GM19397 (cell line): ENCODE data around the gene MIA.
"Not testable (repeated sequence)": the region's sequence is repeated elsewhere in the genome, so short reads cannot be mapped to it uniquely, and the experiment has no call there.

Experiments used
- ATAC-seq: cut with Tn5 transposase; IDR thresholded peaks from one replicate; pipeline ENCODE4 v1.9.1; 2021; ENCODE audit warnings: mild to moderate bottlenecking, moderate library complexity; ENCODE audit not compliant: unreplicated experiment

Gene MIA

DNA sequence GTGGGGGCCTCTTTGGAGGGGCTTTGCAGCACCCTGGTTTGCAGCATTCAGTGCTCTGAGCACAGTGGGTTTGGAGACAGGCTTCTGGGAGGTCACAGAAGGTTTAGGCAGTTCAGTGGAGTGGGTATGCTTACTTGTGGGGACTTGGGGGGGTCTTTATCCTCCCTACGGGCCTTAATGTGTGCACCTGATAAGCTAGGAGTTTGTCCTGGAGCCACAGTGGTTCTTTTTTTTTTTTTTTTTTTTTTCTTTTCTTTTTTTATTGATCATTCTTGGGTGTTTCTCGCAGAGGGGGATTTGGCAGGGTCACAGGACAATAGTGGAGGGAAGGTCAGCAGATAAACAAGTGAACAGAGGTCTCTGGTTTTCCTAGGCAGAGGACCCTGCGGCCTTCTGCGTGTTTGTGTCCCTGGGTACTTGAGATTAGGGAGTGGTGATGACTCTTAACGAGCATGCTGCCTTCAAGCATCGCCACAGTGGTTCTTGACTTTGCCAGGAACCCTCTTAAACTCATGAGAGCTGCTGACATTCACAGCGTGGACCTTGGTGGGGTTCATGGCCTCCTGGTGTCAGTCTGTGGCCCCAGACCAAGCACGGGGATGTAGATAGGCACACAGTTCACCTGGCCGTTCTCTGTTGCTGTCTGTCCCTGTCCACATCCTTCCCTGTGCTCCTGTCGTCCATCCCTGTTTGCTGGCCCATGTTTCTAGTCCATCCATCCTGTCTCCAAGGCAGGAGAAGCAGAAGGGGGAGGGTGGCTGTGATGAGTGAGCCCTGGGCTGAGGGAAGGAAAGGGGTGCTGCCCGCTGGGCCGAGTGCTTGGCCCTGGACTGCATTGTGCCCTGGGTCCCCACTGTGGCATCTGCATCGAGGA is 26.3 kb downstream of the MIA start:
- ATAC-seq: no peak

DNA sequence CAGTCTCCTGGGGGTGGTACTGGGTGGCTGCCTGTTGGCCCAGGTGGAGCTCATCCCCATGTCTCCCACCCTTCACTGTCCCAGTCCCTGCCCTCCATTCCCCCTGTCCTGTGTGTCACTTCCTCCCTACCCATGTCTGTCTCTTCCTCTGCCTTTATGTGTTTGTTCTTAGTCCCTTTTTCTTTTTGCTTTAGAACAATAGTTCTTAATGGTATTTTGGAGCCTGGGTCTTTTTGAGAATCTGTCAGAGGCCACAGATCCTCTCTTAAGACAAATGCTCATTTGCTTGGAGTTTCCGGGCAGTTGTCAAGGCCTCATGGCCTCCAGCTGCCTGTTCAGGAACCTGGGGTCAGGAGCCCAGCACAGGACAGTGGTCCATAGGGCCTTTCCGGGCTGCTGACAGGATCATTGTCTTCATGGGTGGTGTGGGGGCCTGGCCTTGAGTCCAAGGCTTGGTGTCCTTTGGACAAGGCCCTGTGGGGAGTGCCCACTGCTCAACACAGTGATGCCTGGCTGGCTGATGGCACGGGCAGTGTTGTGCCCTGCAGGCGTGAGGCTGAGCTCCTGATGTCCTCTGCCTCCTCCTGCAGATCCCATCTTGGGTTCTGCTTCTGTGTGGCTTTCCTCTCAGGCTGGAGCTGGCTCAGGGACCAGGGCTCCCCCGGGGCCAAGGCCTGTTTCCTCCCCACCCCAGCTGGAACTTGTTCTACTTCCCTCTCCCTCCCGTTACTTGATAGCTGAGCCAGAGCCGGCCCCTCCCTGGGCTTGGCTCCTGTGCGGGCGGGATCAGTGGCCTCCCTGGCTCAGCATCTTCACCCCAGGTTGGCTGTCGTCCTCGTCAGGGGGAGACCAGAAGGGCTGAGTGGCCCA is 27.2 kb downstream of the MIA start:
- no peak for ATAC-seq

DNA sequence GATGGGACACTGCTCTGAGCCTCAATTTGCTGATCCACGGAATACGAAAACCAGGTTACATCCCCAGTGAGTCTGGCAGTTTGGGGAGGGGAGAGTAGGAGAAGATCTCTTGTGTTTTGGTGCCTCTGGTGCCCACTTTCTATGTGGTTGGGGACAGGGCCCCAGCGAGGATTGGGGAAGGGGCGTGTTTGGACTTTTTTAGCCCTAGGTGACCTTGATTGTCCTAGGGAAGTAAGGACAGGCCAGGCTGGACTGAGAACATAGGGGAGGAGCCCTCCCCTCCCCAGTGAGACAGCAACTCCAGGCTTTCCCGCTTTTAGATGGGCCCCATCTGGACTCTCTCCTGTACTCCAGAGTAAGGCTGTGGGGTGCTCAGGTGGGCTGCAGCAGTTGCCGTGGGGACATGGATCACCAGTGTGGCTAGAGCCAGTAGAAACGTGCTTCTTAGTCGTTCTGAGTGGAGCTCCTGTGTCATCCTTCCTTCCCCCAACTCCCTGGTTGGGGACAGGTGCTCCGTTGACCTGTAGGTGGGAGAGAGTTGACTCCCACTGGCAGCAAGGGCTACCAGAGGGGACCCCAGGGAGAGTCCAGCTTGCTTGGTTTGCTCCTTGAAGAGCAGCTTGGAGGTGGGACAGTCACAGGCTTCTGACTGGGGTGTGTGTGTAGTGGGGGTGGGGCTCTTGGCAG is 28.0 kb downstream of the MIA start:
- ATAC-seq: no peak

DNA sequence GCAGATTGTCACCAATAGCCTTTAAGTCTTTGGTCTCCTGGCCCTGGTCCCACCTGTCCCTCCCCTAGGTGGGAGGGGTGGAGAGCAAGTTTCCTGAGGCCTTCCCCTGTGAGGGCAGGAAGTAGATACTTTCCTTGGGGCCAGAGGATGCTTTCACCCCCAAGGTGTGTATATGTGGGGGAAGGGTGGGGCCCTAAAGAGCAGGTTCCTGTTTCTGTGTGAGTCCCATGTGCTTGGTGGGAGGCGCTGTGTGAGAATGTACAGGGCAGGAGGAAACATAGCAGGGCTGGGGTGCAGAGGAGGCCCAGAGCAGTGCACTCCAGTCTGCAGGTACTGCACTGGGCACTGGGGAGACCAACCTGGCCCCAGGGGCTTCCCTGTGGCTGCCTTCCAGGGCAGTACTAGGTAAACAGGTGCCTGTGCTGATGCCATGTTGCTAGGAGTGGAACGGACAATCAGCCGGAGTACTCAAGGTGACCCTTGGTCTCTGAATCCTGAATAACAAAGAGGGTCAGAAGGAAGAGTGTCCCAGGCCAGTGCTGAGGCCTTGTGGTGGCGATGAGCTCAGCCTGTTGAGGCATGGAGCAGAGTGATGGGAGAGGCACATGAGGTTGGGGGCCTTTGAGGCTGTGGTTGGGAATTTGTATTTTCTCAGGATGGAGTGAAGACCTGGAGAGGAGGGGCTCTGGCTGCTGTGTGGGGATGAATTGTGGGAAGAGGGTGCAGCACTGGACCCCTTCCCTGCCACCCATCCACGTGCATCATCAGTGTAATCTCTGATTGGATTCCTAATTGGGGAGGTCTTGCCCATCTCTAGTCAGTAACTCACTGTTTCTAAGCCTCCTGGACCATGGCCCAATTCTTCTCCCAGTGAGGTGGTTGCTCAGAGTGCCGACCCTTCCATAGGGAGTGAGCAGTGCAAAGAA is 28.8 kb downstream of the MIA start:
- no peak for ATAC-seq

DNA sequence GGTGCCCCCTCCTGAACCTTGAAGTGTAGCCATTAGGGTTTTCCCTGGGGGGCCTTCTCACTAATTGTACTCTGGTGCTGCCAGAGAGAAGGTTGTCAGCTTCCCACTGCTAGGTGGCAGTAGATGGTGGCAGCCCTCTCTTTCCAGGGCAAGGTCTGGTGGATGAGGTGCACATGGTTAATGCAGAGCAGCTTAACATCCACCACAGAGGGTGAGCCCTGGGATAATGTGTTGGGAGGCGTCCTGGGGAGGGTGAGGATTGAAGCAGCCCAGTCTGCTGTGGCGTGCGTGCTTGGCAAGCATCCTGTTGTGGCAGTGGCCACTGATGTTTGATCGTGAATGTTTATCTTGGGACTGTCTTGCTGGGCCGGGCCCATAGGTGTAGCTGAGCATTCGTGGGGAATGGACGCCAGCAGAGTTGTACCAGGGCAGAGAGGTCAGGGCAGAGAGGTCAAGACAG is 29.5 kb downstream of the MIA start:
- no peak for ATAC-seq

DNA sequence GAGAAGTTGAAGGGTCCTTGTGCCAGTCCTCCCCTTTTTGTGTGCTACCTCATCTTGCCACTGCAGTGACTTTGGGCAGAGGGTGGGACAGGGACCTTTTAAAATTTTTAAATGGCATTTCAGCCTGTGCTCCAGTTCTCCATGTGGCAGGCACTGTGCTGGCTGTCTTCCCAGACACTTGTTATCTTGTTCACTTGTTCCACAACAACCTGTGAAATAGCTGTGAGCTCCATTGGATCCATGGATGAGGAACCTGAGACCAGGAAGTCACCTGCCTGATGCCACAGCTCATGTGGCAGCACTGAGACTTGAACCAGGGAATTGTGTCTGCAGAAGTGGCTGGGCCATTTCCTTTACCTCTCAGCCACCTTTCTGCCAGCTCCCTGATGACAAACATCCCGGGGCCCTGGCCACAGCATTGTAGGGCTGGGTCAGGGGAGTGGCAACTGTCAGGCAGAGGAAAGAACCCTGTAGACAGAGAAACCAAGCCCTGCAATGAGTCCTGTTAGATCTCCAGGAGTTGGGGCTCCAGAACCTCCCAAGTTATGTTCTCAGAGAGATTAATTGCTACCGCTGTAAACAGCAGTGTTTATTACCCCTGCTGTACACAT is 30.0 kb downstream of the MIA start:
- no peak for ATAC-seq

DNA sequence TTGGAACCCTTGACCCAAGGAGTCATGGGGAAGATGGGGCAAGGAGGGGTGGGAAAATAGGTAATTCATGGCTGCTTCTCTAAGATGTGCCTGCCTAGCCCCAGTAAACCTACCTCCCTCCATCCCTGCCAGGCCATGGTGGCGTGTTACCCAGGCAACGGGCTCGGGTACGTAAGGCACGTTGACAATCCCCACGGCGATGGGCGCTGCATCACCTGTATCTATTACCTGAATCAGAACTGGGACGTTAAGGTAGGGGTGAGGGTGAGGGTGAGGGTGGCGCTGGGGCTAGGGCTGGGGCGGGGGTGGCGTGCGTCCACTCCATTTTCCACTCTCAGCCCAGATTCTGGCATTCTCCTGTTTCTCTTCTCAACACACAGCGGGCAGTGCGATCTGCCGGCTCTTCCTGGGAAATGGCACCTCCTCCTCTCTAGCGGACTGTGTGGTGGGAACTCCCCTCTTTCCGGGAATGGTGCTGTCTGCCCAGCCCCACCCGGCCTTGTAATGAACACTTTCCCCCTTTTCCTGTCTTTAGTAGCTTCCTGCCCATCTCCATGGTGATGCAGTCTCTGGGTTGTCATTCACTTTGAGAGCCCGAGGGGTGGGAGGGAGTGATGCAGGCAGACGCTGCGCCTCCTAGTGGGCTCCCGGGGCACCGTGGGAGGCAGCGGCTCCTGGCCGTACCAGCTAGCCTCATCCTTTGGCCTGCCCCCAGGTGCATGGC is 31.3 kb downstream of the MIA start:
- peak; percentile 38 for ATAC-seq

DNA sequence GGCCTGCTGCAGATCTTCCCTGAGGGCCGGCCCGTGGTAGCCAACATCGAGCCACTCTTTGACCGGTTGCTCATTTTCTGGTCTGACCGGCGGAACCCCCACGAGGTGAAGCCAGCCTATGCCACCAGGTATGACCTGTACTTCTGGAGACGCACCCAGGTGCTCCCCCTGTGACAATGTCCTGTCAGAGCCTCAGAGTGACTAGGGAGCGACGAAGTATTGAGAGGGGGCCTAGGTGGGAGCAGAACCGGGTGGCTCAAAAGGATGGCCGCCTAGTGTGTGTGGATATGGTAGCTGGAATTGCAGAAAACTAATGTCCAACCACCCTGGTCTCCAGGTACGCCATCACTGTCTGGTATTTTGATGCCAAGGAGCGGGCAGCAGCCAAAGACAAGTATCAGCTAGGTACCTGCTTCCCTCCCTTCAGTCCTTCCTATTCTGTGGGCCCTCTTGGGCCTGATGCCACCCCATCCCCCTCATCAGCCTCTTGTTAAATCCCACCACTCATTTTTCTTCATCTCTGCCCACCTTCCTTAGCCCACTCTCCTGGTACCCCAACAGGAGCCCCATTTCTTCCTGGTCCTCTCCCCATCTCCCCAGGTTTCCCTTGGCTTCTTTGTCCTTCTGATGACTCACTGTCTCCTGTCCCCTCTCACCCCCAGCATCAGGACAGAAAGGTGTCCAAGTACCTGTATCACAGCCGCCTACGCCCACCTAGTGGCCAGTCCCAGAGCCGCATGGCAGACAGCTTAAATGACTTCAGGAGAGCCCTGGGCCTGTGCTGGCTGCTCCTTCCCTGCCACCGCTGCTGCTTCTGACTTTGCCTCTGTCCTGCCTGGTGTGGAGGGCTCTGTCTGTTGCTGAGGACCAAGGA is 32.1 kb downstream of the MIA start:
- no peak for ATAC-seq

DNA sequence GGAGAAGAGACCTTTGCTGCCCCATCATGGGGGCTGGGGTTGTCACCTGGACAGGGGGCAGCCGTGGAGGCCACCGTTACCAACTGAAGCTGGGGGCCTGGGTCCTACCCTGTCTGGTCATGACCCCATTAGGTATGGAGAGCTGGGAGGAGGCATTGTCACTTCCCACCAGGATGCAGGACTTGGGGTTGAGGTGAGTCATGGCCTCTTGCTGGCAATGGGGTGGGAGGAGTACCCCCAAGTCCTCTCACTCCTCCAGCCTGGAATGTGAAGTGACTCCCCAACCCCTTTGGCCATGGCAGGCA is 32.7 kb downstream of the MIA start:
- ATAC-seq: no peak

DNA sequence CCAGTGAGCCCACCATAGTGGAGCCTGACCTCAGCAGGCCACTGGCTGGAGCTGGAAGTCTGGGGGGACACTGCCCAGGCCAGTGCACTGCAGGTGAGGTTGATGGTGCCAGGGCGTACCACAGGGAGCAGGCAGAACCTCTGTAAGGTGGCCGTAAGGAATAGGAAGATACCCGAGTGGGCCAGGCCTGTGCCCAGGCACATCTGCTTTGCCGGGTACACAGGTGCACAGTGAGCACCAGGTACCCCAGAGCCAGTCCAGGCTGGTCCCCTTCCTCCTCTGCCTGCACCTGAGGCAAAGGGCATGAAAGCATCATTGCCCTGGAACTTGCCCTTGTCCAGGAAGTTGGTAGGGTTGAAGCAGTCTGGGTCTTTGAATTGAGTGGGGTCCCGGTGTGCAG is 33.2 kb downstream of the MIA start:
- no peak for ATAC-seq

DNA sequence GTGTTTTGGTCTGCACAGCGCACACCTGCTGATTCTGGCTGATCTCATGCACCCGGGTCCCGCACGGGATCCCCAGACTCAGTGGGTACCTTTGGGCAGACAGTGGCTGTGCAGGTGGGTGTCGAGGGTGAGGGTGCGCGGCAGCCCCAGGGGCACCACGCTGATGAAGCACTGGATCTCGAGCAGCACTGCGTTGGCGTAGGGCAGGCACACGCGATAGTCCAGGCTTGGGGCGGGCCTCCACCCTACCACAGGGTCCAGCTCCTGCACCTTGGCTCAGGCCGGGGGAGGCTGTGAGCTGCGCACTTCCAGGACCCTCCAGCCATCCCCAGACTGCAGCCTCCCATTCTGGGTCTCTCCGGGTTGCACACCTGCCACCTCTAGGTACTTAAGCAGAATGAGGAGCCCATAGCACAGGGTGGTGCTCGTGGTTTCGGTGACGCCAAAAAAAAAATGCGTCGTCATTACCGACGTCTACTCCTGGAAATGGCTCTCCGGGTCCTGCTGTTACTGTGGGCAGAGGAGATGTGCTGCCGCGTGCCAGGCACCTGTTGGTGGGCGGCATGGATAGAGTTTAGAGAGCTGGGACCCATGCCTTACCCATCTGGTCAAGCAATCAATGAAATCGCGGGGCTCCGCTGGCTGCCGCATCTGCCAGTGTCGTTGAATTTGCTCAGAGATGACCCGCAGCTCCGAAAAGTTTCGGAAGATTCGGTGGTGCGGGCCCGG is 34.2 kb downstream of the MIA start:
- no peak for ATAC-seq

DNA sequence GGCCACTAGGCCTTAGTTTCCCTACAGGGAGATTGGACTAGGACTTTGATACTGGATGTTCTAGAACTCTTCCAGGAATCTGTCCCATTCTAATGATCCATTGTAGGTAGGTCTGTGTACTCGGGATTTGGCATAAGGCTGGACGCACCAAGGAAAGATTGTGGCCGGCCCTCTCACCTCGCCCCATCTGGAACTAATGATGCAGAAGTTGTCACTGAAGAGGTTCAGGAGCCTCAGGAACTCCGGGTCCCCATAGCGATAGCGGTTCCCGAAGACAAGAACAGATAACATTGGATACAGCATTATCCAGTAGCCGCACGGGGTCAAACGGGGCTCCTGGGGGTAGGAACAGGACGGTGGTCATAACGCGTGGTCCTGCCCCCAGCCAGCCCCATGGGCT is 34.8 kb downstream of the MIA start:
- ATAC-seq: no peak

DNA sequence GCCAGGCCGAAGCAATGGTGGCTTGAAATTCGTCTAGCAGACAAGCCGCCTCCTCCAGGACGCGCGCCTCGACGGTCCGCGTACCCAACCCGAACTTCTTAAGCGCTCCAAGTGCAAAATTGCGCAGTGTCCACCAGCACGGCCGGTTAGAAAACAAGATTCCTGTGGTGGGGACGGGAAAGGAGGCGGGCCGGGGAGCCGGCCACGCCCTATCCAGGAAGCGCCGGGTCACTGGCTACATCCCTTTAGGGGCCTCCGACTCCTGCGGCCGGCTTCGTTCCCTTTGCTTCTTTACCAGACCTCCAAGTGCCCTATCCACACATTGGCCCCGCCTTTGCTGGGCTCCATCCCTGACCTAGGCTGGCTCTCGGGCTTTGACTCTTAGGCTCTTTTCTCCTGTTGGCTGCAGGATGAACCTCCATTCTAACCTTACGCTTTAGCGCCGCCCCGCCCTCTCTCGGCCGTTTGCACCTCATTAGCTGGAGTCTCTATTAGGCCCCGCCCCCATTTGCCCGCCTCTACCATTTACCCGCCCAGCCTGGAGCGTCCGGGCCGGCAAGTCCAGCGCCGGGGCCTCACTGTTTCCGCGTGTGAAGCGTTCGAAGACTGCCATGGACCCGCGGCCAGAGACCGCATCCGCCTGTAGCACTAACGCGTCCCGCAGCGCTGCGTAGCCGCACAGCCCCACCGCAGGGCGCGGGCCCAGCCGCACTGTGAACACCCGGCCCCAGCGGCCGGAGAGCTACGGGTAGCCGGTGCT is 35.5 kb downstream of the MIA start:
- peak; percentile 59 for ATAC-seq

DNA sequence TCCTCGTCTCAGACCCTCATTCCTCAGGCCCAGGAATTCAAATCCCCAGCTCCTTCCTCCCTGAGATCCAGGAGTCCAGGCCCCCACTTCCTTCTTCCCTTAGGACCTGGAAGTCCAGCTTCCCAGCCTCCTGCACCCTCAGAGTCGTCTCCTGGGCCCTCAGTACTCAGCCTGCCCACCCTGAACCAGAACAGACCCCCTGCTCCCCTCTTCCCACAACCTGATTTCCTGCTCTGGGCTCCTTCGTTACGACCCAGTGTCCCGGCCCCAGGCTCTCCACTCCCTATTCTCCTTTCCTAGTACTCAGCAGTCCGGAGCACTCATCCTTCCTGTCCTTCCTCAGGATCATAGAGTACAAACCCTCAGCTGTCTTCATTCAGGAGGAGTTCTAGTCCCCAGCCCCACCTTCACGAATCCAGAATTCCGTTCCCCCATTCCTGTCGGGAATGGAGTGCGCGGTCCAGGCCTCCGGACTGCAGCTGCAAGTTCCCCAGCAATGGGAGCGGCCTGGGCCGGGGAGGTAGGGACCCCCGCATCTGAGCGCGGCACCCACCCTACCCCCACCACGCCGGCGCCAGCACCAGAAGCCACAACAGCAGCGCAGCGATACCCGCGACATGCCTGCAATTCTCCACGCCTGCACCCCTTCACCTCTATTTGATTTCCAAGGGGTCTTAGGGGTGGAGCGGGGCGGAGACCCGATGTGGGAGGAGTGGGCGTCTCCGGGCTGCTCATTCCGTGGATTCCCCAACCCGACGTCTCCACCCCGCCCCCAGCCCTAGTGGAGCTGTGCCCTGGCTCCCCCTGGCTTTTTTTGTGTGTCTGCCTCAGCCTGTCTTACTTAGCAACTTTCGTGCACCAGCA is 36.4 kb downstream of the MIA start:
- no peak for ATAC-seq

DNA sequence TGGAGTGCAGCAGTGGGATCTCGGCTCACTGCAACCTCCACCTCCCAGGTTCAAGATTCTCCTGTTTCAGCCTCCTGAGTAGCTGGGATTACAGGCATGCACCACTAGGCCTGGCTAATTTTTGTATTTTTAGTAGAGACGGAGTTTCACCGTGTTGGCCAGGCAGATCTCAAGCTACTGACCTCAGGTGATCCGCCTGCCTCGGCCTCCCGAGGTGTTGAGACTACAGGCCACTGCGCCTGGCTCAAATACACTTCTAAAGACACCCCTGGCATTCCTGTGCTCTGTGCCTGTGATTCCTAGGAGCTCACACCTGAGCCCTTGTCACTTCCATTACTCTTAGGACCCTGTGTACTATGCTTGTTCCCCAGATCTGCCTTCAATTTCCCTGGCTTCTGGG is 37.2 kb downstream of the MIA start:
- not testable (repeated sequence) for ATAC-seq

DNA sequence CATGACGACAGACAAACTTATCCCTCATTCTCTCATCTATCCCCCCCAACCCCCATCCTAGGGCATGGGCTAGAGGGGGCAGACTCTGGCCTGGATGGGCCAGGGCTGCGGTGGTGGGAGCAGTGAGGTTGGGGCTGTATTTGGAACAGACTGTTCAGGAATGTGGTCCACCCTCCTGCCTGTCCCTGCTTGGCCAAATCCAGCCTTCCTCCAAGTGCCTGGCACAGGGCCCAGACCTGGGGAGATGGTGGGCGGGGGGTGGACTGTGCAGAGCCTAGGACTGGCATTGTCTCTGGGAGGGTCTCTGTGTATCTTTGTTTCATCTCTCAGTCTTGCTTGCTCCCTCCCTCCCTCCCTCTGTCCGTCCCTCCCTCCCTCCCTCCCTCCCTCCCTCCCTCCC is 37.9 kb downstream of the MIA start:
- no peak for ATAC-seq
